Measurements from ENCODE around the gene TLCD1. TPM values are rescaled to one million over a fixed set of nuclear protein-coding genes. Genes with fewer than 3 reads are reported as not detected.

The TLCD1 gene
- polyA plus RNA-seq, 1 donor from 2014 or later: not detected

GRCh38 chr17:28726627-28727491 is 826 bp upstream of the TLCD1 start:
- Histone ChIP-seq H4K20me1 (ENCODE audit: insufficient read depth) (no peaks in the 10 kb centered on the region), H3K9me3 (ENCODE audit: low read length) (no peaks in the 10 kb centered on the region), H3K4me2 (ENCODE audit: low read length) (peak overlapping the region; percentile 94), H3K79me2 (replicated peaks; ENCODE audit: insufficient read depth, low read length) (no peaks in the 10 kb centered on the region), H3K9me2 (ENCODE audit: insufficient read depth, low read length) (no peaks in the 10 kb centered on the region), H2AFZ (ENCODE audit: low read depth, low read length) (no peak overlapping the region), H3K27me3 (ENCODE audit: insufficient read depth, low read depth, low read length) (peaks cover 4% of the 10 kb centered on the region), H3K4me3 (ENCODE audit: low read length) (peak overlapping the region; percentile 93), H3F3A (ENCODE audit: insufficient read depth, low read length, poor library complexity, severe bottlenecking) (no peaks in the 10 kb centered on the region), H3K27ac (ENCODE audit: low read length) (no peak overlapping the region), H3K9ac (ENCODE audit: low read length) (peak overlapping the region; percentile 39), H3K36me3 (ENCODE audit: insufficient read depth, low read length) (no peaks in the 10 kb centered on the region)
- TF ChIP-seq EZH2 (IDR thresholded peaks at IDR 0.05; ENCODE audit: borderline replicate concordance, insufficient read depth, low read length, poor library complexity, severe bottlenecking): no peak
- TF ChIP-seq RAD21 (conservative IDR thresholded peaks at IDR 0.05): peak; percentile 97
- TF ChIP-seq SMC3 (conservative IDR thresholded peaks at IDR 0.05; ENCODE audit: poor library complexity): peak; percentile 84
- TF ChIP-seq TAF1 (IDR thresholded peaks at IDR 0.05; ENCODE audit: low read depth): no peak
- no peak for TF ChIP-seq POLR2AphosphoS5 (IDR thresholded peaks at IDR 0.05)
- TF ChIP-seq MXI1 (conservative IDR thresholded peaks at IDR 0.05; ENCODE audit: poor library complexity, severe bottlenecking): peak; percentile 56
- TF ChIP-seq, protein P1, sequence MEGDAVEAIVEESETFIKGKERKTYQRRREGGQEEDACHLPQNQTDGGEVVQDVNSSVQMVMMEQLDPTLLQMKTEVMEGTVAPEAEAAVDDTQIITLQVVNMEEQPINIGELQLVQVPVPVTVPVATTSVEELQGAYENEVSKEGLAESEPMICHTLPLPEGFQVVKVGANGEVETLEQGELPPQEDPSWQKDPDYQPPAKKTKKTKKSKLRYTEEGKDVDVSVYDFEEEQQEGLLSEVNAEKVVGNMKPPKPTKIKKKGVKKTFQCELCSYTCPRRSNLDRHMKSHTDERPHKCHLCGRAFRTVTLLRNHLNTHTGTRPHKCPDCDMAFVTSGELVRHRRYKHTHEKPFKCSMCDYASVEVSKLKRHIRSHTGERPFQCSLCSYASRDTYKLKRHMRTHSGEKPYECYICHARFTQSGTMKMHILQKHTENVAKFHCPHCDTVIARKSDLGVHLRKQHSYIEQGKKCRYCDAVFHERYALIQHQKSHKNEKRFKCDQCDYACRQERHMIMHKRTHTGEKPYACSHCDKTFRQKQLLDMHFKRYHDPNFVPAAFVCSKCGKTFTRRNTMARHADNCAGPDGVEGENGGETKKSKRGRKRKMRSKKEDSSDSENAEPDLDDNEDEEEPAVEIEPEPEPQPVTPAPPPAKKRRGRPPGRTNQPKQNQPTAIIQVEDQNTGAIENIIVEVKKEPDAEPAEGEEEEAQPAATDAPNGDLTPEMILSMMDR (IDR thresholded peaks at IDR 0.05; ENCODE audit: poor library complexity, severe bottlenecking): peak; percentile 98
- no peak for TF ChIP-seq EP300 (conservative IDR thresholded peaks at IDR 0.05; ENCODE audit: poor library complexity, severe bottlenecking)
- TF ChIP-seq, protein P2, sequence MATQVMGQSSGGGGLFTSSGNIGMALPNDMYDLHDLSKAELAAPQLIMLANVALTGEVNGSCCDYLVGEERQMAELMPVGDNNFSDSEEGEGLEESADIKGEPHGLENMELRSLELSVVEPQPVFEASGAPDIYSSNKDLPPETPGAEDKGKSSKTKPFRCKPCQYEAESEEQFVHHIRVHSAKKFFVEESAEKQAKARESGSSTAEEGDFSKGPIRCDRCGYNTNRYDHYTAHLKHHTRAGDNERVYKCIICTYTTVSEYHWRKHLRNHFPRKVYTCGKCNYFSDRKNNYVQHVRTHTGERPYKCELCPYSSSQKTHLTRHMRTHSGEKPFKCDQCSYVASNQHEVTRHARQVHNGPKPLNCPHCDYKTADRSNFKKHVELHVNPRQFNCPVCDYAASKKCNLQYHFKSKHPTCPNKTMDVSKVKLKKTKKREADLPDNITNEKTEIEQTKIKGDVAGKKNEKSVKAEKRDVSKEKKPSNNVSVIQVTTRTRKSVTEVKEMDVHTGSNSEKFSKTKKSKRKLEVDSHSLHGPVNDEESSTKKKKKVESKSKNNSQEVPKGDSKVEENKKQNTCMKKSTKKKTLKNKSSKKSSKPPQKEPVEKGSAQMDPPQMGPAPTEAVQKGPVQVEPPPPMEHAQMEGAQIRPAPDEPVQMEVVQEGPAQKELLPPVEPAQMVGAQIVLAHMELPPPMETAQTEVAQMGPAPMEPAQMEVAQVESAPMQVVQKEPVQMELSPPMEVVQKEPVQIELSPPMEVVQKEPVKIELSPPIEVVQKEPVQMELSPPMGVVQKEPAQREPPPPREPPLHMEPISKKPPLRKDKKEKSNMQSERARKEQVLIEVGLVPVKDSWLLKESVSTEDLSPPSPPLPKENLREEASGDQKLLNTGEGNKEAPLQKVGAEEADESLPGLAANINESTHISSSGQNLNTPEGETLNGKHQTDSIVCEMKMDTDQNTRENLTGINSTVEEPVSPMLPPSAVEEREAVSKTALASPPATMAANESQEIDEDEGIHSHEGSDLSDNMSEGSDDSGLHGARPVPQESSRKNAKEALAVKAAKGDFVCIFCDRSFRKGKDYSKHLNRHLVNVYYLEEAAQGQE (IDR thresholded peaks at IDR 0.05; ENCODE audit: borderline replicate concordance): no peak

- Histone ChIP-seq H3K9ac (ENCODE audit: low read length) (peak overlapping the region; percentile 42), H3K9me2 (ENCODE audit: insufficient read depth, low read length) (no peaks in the 10 kb centered on the region), H3K9me3 (ENCODE audit: low read length) (no peaks in the 10 kb centered on the region), H4K20me1 (ENCODE audit: insufficient read depth) (no peaks in the 10 kb centered on the region), H3K79me2 (replicated peaks; ENCODE audit: insufficient read depth, low read length) (peaks cover 10% of the 10 kb centered on the region), H3K36me3 (ENCODE audit: insufficient read depth, low read length) (no peaks in the 10 kb centered on the region), H3K4me2 (ENCODE audit: low read length) (no peak overlapping the region), H3K27ac (ENCODE audit: low read length) (no peak overlapping the region), H2AFZ (ENCODE audit: low read depth, low read length) (no peak overlapping the region), H3K4me3 (ENCODE audit: low read length) (peak overlapping the region; percentile 57), H3F3A (ENCODE audit: insufficient read depth, low read length, poor library complexity, severe bottlenecking) (no peaks in the 10 kb centered on the region), H3K27me3 (ENCODE audit: insufficient read depth, low read depth, low read length) (peaks cover 4% of the 10 kb centered on the region)
- TF ChIP-seq, protein P1 (IDR thresholded peaks at IDR 0.05; ENCODE audit: poor library complexity, severe bottlenecking): no peak
- TF ChIP-seq MXI1 (conservative IDR thresholded peaks at IDR 0.05; ENCODE audit: poor library complexity, severe bottlenecking): peak; percentile 42
Measured at GRCh38 chr17:28725660-28726225, 290 bp downstream of the TLCD1 start.

Measured in neural cell (in vitro differentiated cells).